Activated B cell treated with CpG ODN at 0.5 μM for 24 hours (primary cell): ENCODE data around the gene GSK3B. TPM values are rescaled to one million over a fixed set of nuclear protein-coding genes. Genes with fewer than 3 reads are reported as not detected.

ENCODE experiments used
- ATAC-seq: fragments of 200-7000 bp; cut with Tn5 transposase; one replicate; pipeline ENCODE4 v1.10.0; 2021; ENCODE audit warnings: low read depth, mild to moderate bottlenecking, moderate library complexity
- CTCF ChIA-PET: fragments of 350-600 bp; sonication (Branson Sonifier 250); formaldehyde crosslinking; loops from one replicate; lab custom pipeline; 2021; ENCODE audit warnings: antibody characterized with exemption; lab: Charles Lee
- POLR2A ChIA-PET: fragments of 350-600 bp; sonication (Branson Sonifier 250); formaldehyde crosslinking; loops from one replicate; lab custom pipeline; 2021; ENCODE audit warnings: antibody characterized with exemption; lab: Charles Lee
- DNase-seq: peaks from one replicate; pipeline ENCODE4 v3.0.0; 2022
- H3K27ac Mint-ChIP-seq: one replicate; pipeline ENCODE4 v1.8.0; 2020; ENCODE audit warnings: mixed read lengths
- H3K27me3 Mint-ChIP-seq: one replicate; pipeline ENCODE4 v1.8.0; 2021; ENCODE audit warnings: mixed read lengths
- H3K36me3 Mint-ChIP-seq: one replicate; pipeline ENCODE4 v1.8.0; 2021; ENCODE audit warnings: low read depth, mixed read lengths
- H3K4me1 Mint-ChIP-seq: one replicate; pipeline ENCODE4 v1.8.0; 2021; ENCODE audit warnings: mixed read lengths
- H3K4me3 Mint-ChIP-seq: one replicate; pipeline ENCODE4 v1.8.0; 2020; ENCODE audit warnings: mild to moderate bottlenecking, mixed read lengths
- H3K9me3 Mint-ChIP-seq: one replicate; pipeline ENCODE4 v1.8.0; 2020; ENCODE audit warnings: mixed read lengths
- CTCF ChIP-seq: fragments of 200-600 bp; IDR thresholded peaks from one replicate; pipeline ENCODE4 v1.8.0; 2022; ENCODE audit warnings: antibody characterized with exemption, mild to moderate bottlenecking
- intact Hi-C: fragments of 100-400 bp; cut with micrococcal nuclease; formaldehyde crosslinking; loops from one replicate; pipeline ENCODE4 v1.15.1; 2024
- total RNA-seq: library from RNA; stranded (reverse); gene quantifications from 2 replicates; pipeline ENCODE4 v1.2.3, GENCODE V29; 2022

The GSK3B gene
- total RNA-seq, 1 donor from 2014 or later: 35.4 TPM

GRCh38 chr3:120093119-120093910 lies 932 bp downstream of the GSK3B start:
- DNase-seq: no peak

GRCh38 chr3:120092474-120092873 lies 1.8 kb downstream of the GSK3B start:
- DNase-seq (no peak), ATAC-seq (no peak)
- no peak for TF ChIP-seq CTCF
- H3K4me3 Mint-ChIP-seq: no peak overlapping the region
- ChIA-PET CTCF (no interaction called here), POLR2A (interaction anchor here (0.8 kb wide), 1 partner anchor 256 kb away, joined by 3 read pairs; no protein-coding TSS in a partner anchor)
- no peaks in the 10 kb centered on the region for H3K27me3 Mint-ChIP-seq
- peaks cover 13% of the 10 kb centered on the region for H3K36me3 Mint-ChIP-seq
- H3K9me3 Mint-ChIP-seq: no peaks in the 10 kb centered on the region
- no peak overlapping the region for H3K27ac Mint-ChIP-seq
- intact Hi-C loops: loop anchor here (5.0 to 10.0 kb wide), 2 partner anchors 598 to 1455 kb away; partner anchors contain the start of genes POLQ and TIMMDC1
- peaks cover 22% of the 10 kb centered on the region for H3K4me1 Mint-ChIP-seq

More at GRCh38 chr3:120093119-120093910, 932 bp downstream of the GSK3B start:
- ChIA-PET POLR2A (interaction anchor here (0.5 to 3.7 kb wide), 15 partner anchors 9 to 772 kb away, joined by 3 to 45 read pairs (median 4); partner anchors contain the start of genes LRRC58, NDUFB4, TIMMDC1 and TMEM39A), CTCF (no interaction called here)
- Mint-ChIP-seq H3K27ac (no peak overlapping the region), H3K4me1 (peaks cover 22% of the 10 kb centered on the region), H3K9me3 (no peaks in the 10 kb centered on the region), H3K4me3 (no peak overlapping the region), H3K36me3 (peaks cover 13% of the 10 kb centered on the region), H3K27me3 (no peaks in the 10 kb centered on the region)
- no peak for TF ChIP-seq CTCF
- no peak for ATAC-seq
- intact Hi-C loops: loop anchor here (5.0 to 10.0 kb wide), 2 partner anchors 599 to 1454 kb away; partner anchors contain the start of genes POLQ and TIMMDC1

- H3K27me3 Mint-ChIP-seq: no peaks in the 10 kb centered on the region
- TF ChIP-seq CTCF: no peak
- CTCF ChIA-PET: no interaction called here
- H3K27ac Mint-ChIP-seq: no peak overlapping the region
- DNase-seq (no peak), ATAC-seq (no peak)
- no peaks in the 10 kb centered on the region for H3K9me3 Mint-ChIP-seq
- H3K4me3 Mint-ChIP-seq: no peak overlapping the region
- peaks cover 11% of the 10 kb centered on the region for H3K36me3 Mint-ChIP-seq
- POLR2A ChIA-PET: interaction anchor here (0.6 kb wide), 1 partner anchor 9 kb away, joined by 4 read pairs; no protein-coding TSS in a partner anchor
- peaks cover 22% of the 10 kb centered on the region for H3K4me1 Mint-ChIP-seq
- intact Hi-C loops: loop anchor here (5.0 to 10.0 kb wide), 2 partner anchors 596 to 1457 kb away; partner anchors contain the start of genes POLQ and TIMMDC1
Measured at GRCh38 chr3:120090422-120090821, 3.8 kb downstream of the GSK3B start.

GRCh38 chr3:120089089-120089488 lies 5.2 kb downstream of the GSK3B start:
- no peaks in the 10 kb centered on the region for H3K9me3 Mint-ChIP-seq
- H3K27ac Mint-ChIP-seq: no peak overlapping the region
- TF ChIP-seq CTCF: no peak
- intact Hi-C loops: loop anchor here (10.0 kb wide), 1 partner anchor 194 kb away; no protein-coding TSS in a partner anchor
- peaks cover 25% of the 10 kb centered on the region for H3K4me1 Mint-ChIP-seq
- ChIA-PET CTCF (no interaction called here), POLR2A (no interaction called here)
- no peaks in the 10 kb centered on the region for H3K27me3 Mint-ChIP-seq
- peaks cover 5% of the 10 kb centered on the region for H3K36me3 Mint-ChIP-seq
- DNase-seq (no peak), ATAC-seq (no peak)
- no peak overlapping the region for H3K4me3 Mint-ChIP-seq

GRCh38 chr3:120088622-120089021 lies 5.6 kb downstream of the GSK3B start:
- no peak overlapping the region for H3K27ac Mint-ChIP-seq
- POLR2A ChIA-PET: no interaction called here
- ATAC-seq (no peak), DNase-seq (no peak)
- H3K4me1 Mint-ChIP-seq: peaks cover 27% of the 10 kb centered on the region
- H3K4me3 Mint-ChIP-seq: no peak overlapping the region
- no peaks in the 10 kb centered on the region for H3K27me3 Mint-ChIP-seq
- H3K36me3 Mint-ChIP-seq: peaks cover 5% of the 10 kb centered on the region
- CTCF ChIA-PET: no interaction called here
- no peaks in the 10 kb centered on the region for H3K9me3 Mint-ChIP-seq
- no peak for TF ChIP-seq CTCF
- intact Hi-C loops: loop anchor here (10.0 kb wide), 1 partner anchor 194 kb away; no protein-coding TSS in a partner anchor
